ENCODE results near the gene LRRC4. TPM values are rescaled to one million over a fixed set of nuclear protein-coding genes. Genes with fewer than 3 reads are reported as not detected.

Gene LRRC4
- total and polyA plus RNA-seq, 3 donors from 2014 or later = 10.2 to 17.0 (median 12.5) TPM

- intact Hi-C loops (cut with DNase I; ENCODE audit: low total_unique reads) = no loop called here
- WGBS, 2 donors = 57 to 62% methylated on average over 4 of the region's 4 CpGs
- Histone ChIP-seq H3K4me3 (no peak overlapping the region), H3K27me3 (no peaks in the 10 kb centered on the region), H3K27ac (no peak overlapping the region), H3K36me3 (ENCODE audit: low read depth, missing control alignments) (no peaks in the 10 kb centered on the region), H3K4me1 (peaks cover 7% of the 10 kb centered on the region), H3K9me3 (no peaks in the 10 kb centered on the region)
- DNase-seq = no peak
- TF ChIP-seq CTCF (IDR thresholded peaks at IDR 0.05) (no peak), POLR2A (IDR thresholded peaks at IDR 0.05) (no peak)
Observed at GRCh38 chr7:128027485-128027980, 3.7 kb downstream of the LRRC4 start.

GRCh38 chr7:128026551-128026950, 4.7 kb downstream of the LRRC4 start:
- H3K9me3 ChIP-seq = no peaks in the 10 kb centered on the region
- DNase-seq = no peak
- no peak overlapping the region for H3K27ac ChIP-seq
- WGBS, 2 donors = 59 to 92% methylated on average over 2 of the region's 2 CpGs
- no peaks in the 10 kb centered on the region for H3K27me3 ChIP-seq
- TF ChIP-seq CTCF (IDR thresholded peaks at IDR 0.05) (no peak), POLR2A (IDR thresholded peaks at IDR 0.05) (no peak)
- intact Hi-C loops (cut with DNase I; ENCODE audit: low total_unique reads) = no loop called here
- no peaks in the 10 kb centered on the region for H3K36me3 ChIP-seq (ENCODE audit: low read depth, missing control alignments)
- no peak overlapping the region for H3K4me3 ChIP-seq
- H3K4me1 ChIP-seq = peaks cover 7% of the 10 kb centered on the region

- Histone ChIP-seq H3K36me3 (ENCODE audit: low read depth, missing control alignments) (no peaks in the 10 kb centered on the region), H3K9me3 (no peaks in the 10 kb centered on the region), H3K4me1 (peaks cover 7% of the 10 kb centered on the region), H3K4me3 (no peak overlapping the region), H3K27me3 (no peaks in the 10 kb centered on the region), H3K27ac (no peak overlapping the region)
- 81 to 86% methylated on average over 2 of the region's 2 CpGs for WGBS, 2 donors
- no peak for DNase-seq
- no peak for TF ChIP-seq POLR2A (IDR thresholded peaks at IDR 0.05)
- no peak for TF ChIP-seq CTCF (IDR thresholded peaks at IDR 0.05)
- intact Hi-C loops (cut with DNase I; ENCODE audit: low total_unique reads) = no loop called here
Observed at GRCh38 chr7:128025819-128026218, 5.4 kb downstream of the LRRC4 start.

- intact Hi-C loops (cut with DNase I; ENCODE audit: low total_unique reads) = no loop called here
- Histone ChIP-seq H3K4me1 (peaks cover 7% of the 10 kb centered on the region), H3K36me3 (ENCODE audit: low read depth, missing control alignments) (no peaks in the 10 kb centered on the region), H3K27ac (no peak overlapping the region), H3K9me3 (no peaks in the 10 kb centered on the region), H3K4me3 (no peak overlapping the region), H3K27me3 (no peaks in the 10 kb centered on the region)
- WGBS, 2 donors = 84 to 87% methylated on average over 6 of the region's 6 CpGs
- no peak for DNase-seq
- TF ChIP-seq POLR2A (IDR thresholded peaks at IDR 0.05) (no peak), CTCF (IDR thresholded peaks at IDR 0.05) (no peak)
Observed at GRCh38 chr7:128025380-128025779, 5.9 kb downstream of the LRRC4 start.

GRCh38 chr7:128024151-128024550, 7.1 kb downstream of the LRRC4 start:
- Histone ChIP-seq H3K9me3 (no peaks in the 10 kb centered on the region), H3K27ac (no peak overlapping the region), H3K4me3 (no peak overlapping the region), H3K4me1 (peaks cover 7% of the 10 kb centered on the region), H3K36me3 (ENCODE audit: low read depth, missing control alignments) (no peaks in the 10 kb centered on the region), H3K27me3 (no peaks in the 10 kb centered on the region)
- no peak for DNase-seq
- intact Hi-C loops (cut with DNase I; ENCODE audit: low total_unique reads) = no loop called here
- TF ChIP-seq CTCF (IDR thresholded peaks at IDR 0.05) (no peak), POLR2A (IDR thresholded peaks at IDR 0.05) (no peak)
- WGBS, 2 donors = 91 to 95% methylated on average over 3 of the region's 3 CpGs

Measured in testis (tissue), 3 donors.